Measurements from ENCODE around the gene CCDC142. TPM values are rescaled to one million over a fixed set of nuclear protein-coding genes. Genes with fewer than 3 reads are reported as not detected.

The CCDC142 gene
- total and polyA plus RNA-seq, 9 of the 15 experiments (the other 6 are each of a cell fraction or from before 2014, with no cell fraction given), result 0.55 to 11.7 (median 7.2) TPM

- TF ChIP-seq E2F8 (IDR thresholded peaks at IDR 0.05; ENCODE audit: low read depth, partially characterized antibody) (peak; percentile 87), RCOR1 (IDR thresholded peaks at IDR 0.05; ENCODE audit: borderline replicate concordance in 1 of 2, low read depth in 2 of 2, low read length in 2 of 2) (peak in 1 of 2 experiments; percentile 27; a peak in 2 of 4 replicates), SRSF7 (optimal IDR thresholded peaks at IDR 0.05; ENCODE audit: low read depth, low read length) (no peak), HMG20B (CRISPR knock-in tag; IDR thresholded peaks at IDR 0.05) (no peak), SUPT5H (IDR thresholded peaks at IDR 0.05) (peak; percentile 88), STAT6 (CRISPR knock-in tag; IDR thresholded peaks at IDR 0.05) (no peak), RBM25 (IDR thresholded peaks at IDR 0.05; ENCODE audit: low read depth, low read length, severe bottlenecking) (no peak), RFX7 (CRISPR knock-in tag; IDR thresholded peaks at IDR 0.05) (no peak), ZNF24 (IDR thresholded peaks at IDR 0.05) (0 out of 2 replicates have a peak, but pooled peaks have one; percentile 29), TOE1 (IDR thresholded peaks at IDR 0.05; ENCODE audit: borderline replicate concordance) (peak; percentile 83), TOE1 (CRISPR knock-in tag; IDR thresholded peaks at IDR 0.05; ENCODE audit: borderline replicate concordance, low read depth) (no peak), ZBTB5 (IDR thresholded peaks at IDR 0.05) (no peak), TRIM28 (IDR thresholded peaks at IDR 0.05) (0 out of 2 replicates have a peak, but pooled peaks have one; percentile 40), USF2 (CRISPR knock-in tag; IDR thresholded peaks at IDR 0.05) (no peak), IRF9 (tag; IDR thresholded peaks at IDR 0.05) (no peak), FUS (optimal IDR thresholded peaks at IDR 0.05; ENCODE audit: low read depth, low read length) (no peak), ATF4 (CRISPR knock-in tag; IDR thresholded peaks at IDR 0.05) (no peak)
These were observed at the start of gene CCDC142, which contains the start of gene TTC31 (continued) for GRCh38 chr2:74482801-74483674.

Measured in K562 (cell line).